ENCODE results near the gene NXPE1.

DNA sequence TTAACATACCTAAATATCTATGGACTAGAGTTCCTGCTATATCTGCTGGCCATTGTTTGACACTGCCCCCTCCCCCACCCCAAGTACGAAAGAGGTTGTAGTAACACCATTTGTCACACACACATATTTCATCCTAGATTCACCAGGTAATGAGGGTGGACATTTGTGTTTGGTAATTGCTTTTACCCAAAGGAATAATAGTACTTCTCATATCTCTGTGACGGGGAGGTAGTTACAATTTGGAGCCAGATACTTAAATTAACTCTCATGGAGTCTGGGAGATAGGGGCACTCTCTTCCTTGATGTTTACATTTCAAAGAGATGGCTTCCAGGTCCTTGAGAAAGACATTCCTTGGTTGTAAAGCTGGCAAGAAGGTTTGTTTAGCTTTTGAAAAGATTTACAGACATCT, 81.7 kb downstream of the NXPE1 start:
- no peak for TF ChIP-seq CTCF (IDR thresholded peaks at IDR 0.05)
- no peak for TF ChIP-seq POLR2A (IDR thresholded peaks at IDR 0.05)
